H1 (cell line): ENCODE measurements around the gene ZC3H12C. TPM values are rescaled to one million over a fixed set of nuclear protein-coding genes. Genes with fewer than 3 reads are reported as not detected.

Experiments used
- CTCF ChIA-PET: fragments of 300-600 bp; sonication (Branson Sonifier 250); formaldehyde crosslinking; loops from one replicate; lab custom pipeline; 2021; ENCODE audit not compliant: partially characterized antibody; lab: Charles Lee
- POLR2A ChIA-PET: fragments of 300-600 bp; sonication (Branson Sonifier 250); formaldehyde crosslinking; loops from one replicate; lab custom pipeline; 2021; ENCODE audit warnings: inconsistent platforms; ENCODE audit not compliant: partially characterized antibody; lab: Charles Lee
- DNase-seq, 2 experiments: peaks; one replicate each; pipeline versions ENCODE4 v3.0.0 to v3.0.0-alpha.2; 2010 to 2022; ENCODE audit warnings: low spot score in 2 of 2, low read depth in 1 of 2, mixed read lengths in 1 of 2
- FAIRE-seq: peaks from 2 replicates; lab custom pipeline; 2011; peaks lifted over from hg19 to GRCh38; lab: Jason Lieb, UNC
- H2AFZ ChIP-seq: 2 replicates; pipeline ENCODE4 v1.8.1; 2012; ENCODE audit warnings: low read length, inconsistent platforms
- H2AK5ac ChIP-seq: 2 replicates; pipeline ENCODE4 v1.6.1; 2013; ENCODE audit warnings: low read depth, low read length
- H2BK120ac ChIP-seq: replicated peaks from 2 replicates; pipeline ENCODE3; 2013; ENCODE audit warnings: low read depth, low read length, inconsistent platforms
- H2BK12ac ChIP-seq: 2 replicates; pipeline ENCODE4 v1.6.1; 2013; ENCODE audit warnings: low read depth, low read length
- H2BK15ac ChIP-seq: 2 replicates; pipeline ENCODE4 v1.6.1; 2013; ENCODE audit warnings: low read length
- H2BK20ac ChIP-seq: 2 replicates; pipeline ENCODE4 v1.6.1; 2013; ENCODE audit warnings: low read length
- H2BK5ac ChIP-seq: 2 replicates; pipeline ENCODE4 v1.6.1; 2013; ENCODE audit warnings: low read depth, low read length
- H3K14ac ChIP-seq: 2 replicates; pipeline ENCODE4 v1.6.1; 2013; ENCODE audit warnings: inconsistent platforms; ENCODE audit not compliant: insufficient read length
- H3K18ac ChIP-seq: 2 replicates; pipeline ENCODE4 v1.6.1; 2013; ENCODE audit warnings: low read length; ENCODE audit errors: extremely low read depth
- H3K23ac ChIP-seq: 2 replicates; pipeline ENCODE4 v1.6.1; 2013; ENCODE audit warnings: inconsistent platforms; ENCODE audit not compliant: insufficient read length
- H3K23me2 ChIP-seq: 2 replicates; pipeline ENCODE4 v1.6.1; 2013; ENCODE audit warnings: low read depth, low read length
- H3K27ac ChIP-seq: 2 replicates; pipeline ENCODE4 v1.6.1; 2011; ENCODE audit warnings: low read depth, low read length, inconsistent platforms
- H3K27me3 ChIP-seq, 4 experiments: replicated peaks in 1 of 4; 1 replicate in 1 of 4; 2 replicates in 3 of 4; pipeline versions ENCODE4 v1.6.1 to v1.8.1; 2011 to 2013; ENCODE audit warnings: low read length in 3 of 4, mild to moderate bottlenecking in 3 of 4, inconsistent platforms in 2 of 4, mixed read lengths in 2 of 4, moderate library complexity in 1 of 4; ENCODE audit not compliant: control insufficient read depth in 3 of 4, insufficient read depth in 3 of 4; ENCODE audit errors: extremely low read depth in 1 of 4
- H3K36me3 ChIP-seq, 4 experiments: 2 replicates each; pipeline versions ENCODE4 v1.6.1 to v1.8.1; 2011 to 2013; ENCODE audit warnings: mild to moderate bottlenecking in 4 of 4, low read length in 3 of 4, moderate library complexity in 2 of 4, control low read depth in 1 of 4, inconsistent platforms in 1 of 4; ENCODE audit not compliant: insufficient read depth in 4 of 4, control insufficient read depth in 2 of 4
- H3K4ac ChIP-seq: replicated peaks from 2 replicates; pipeline ENCODE3; 2013; ENCODE audit warnings: low read length, low read depth, mixed read lengths, inconsistent platforms; ENCODE audit not compliant: insufficient read length
- H3K4me1 ChIP-seq, 4 experiments: replicated peaks in 1 of 4; 1 replicate in 1 of 4; 2 replicates in 3 of 4; pipeline versions ENCODE4 v1.6.1 to v1.8.1; 2011 to 2013; ENCODE audit warnings: low read length in 3 of 4, inconsistent platforms in 2 of 4, mixed read lengths in 1 of 4; ENCODE audit not compliant: insufficient read depth in 4 of 4, control insufficient read depth in 3 of 4
- H3K4me2 ChIP-seq, 2 experiments: 2 replicates each; pipeline versions ENCODE4 v1.6.1 to v1.8.1; 2011 to 2013; ENCODE audit warnings: low read depth in 2 of 2, low read length in 2 of 2, control low read depth in 1 of 2, inconsistent platforms in 1 of 2, mild to moderate bottlenecking in 1 of 2; ENCODE audit not compliant: insufficient read depth in 1 of 2
- H3K4me3 ChIP-seq, 4 experiments: fragments of 200-600, 300-600 bp in 1 of 4; sonication (generic), shearing (Covaris generic), sonication (Bioruptor Twin) in 1 of 4; 2 replicates each; pipeline versions ENCODE4 v1.5.1 to v1.8.1; 2011 to 2016; ENCODE audit warnings: low read length in 4 of 4, low read depth in 3 of 4, control low read depth in 2 of 4, inconsistent platforms in 2 of 4, mild to moderate bottlenecking in 2 of 4, mixed read lengths in 1 of 4, moderate library complexity in 1 of 4; ENCODE audit not compliant: insufficient read depth in 2 of 4; ENCODE audit errors: extremely low read depth in 1 of 4
- H3K56ac ChIP-seq: replicated peaks from 2 replicates; pipeline ENCODE3; 2013; ENCODE audit warnings: low read depth, mild to moderate bottlenecking, mixed read lengths, low read length, inconsistent platforms; ENCODE audit not compliant: insufficient read length
- H3K79me1 ChIP-seq: 2 replicates; pipeline ENCODE4 v1.6.1; 2013; ENCODE audit warnings: low read depth, low read length, control low read depth
- H3K79me2 ChIP-seq, 2 experiments: 2 replicates each; pipeline versions ENCODE4 v1.6.1 to v1.8.1; 2012 to 2013; ENCODE audit warnings: low read length in 2 of 2, mild to moderate bottlenecking in 2 of 2, inconsistent platforms in 1 of 2; ENCODE audit not compliant: insufficient read depth in 2 of 2, control insufficient read depth in 1 of 2
- H3K9ac ChIP-seq, 4 experiments: replicated peaks in 1 of 4; 1 replicate in 1 of 4; 2 replicates in 3 of 4; pipeline versions ENCODE4 v1.6.1 to v1.8.1; 2011 to 2013; ENCODE audit warnings: low read depth in 3 of 4, low read length in 3 of 4, control low read depth in 2 of 4, mild to moderate bottlenecking in 2 of 4, moderate library complexity in 2 of 4, inconsistent platforms in 1 of 4; ENCODE audit errors: extremely low read depth in 1 of 4
- H3K9me3 ChIP-seq, 2 experiments: 2 replicates each; pipeline versions ENCODE4 v1.6.1 to v1.8.1; 2012 to 2013; ENCODE audit warnings: mild to moderate bottlenecking in 2 of 2, moderate library complexity in 2 of 2, control low read depth in 1 of 2, inconsistent platforms in 1 of 2, low read depth in 1 of 2, low read length in 1 of 2, mixed read lengths in 1 of 2; ENCODE audit not compliant: insufficient read depth in 2 of 2
- H4K20me1 ChIP-seq, 2 experiments: replicated peaks in 1 of 2; 2 replicates each; pipeline versions ENCODE3 to v1.8.1; 2011 to 2013; ENCODE audit warnings: inconsistent platforms in 2 of 2, low read length in 2 of 2, mild to moderate bottlenecking in 1 of 2; ENCODE audit not compliant: insufficient read depth in 2 of 2, control insufficient read depth in 1 of 2
- H4K5ac ChIP-seq: 2 replicates; pipeline ENCODE4 v1.6.1; 2013; ENCODE audit warnings: low read length, low read depth, mixed read lengths, inconsistent platforms; ENCODE audit not compliant: insufficient read length
- H4K8ac ChIP-seq: 2 replicates; pipeline ENCODE4 v1.8.0; 2013; ENCODE audit warnings: mild to moderate bottlenecking, moderate library complexity, low read length, inconsistent platforms; ENCODE audit not compliant: insufficient read depth; ENCODE audit errors: extremely low read depth
- H4K91ac ChIP-seq: replicated peaks from 2 replicates; pipeline ENCODE3; 2013; ENCODE audit warnings: low read length, mixed read lengths, inconsistent platforms; ENCODE audit not compliant: insufficient read length
- CBX5 ChIP-seq: fragments of 300-800, 300-1000 bp; sonication (generic); IDR thresholded peaks from 2 replicates; pipeline ENCODE4 v1.7.1; 2016; ENCODE audit warnings: antibody characterized with exemption, low read length, low read depth
- CHD1 ChIP-seq: IDR thresholded peaks from 2 replicates; pipeline ENCODE4 v1.6.1; 2012; ENCODE audit warnings: low read depth, low read length, improper control_type of control experiment
- POLR2A ChIP-seq, 2 experiments: IDR thresholded peaks; 1 replicate in 1 of 2; 2 replicates in 1 of 2; pipeline ENCODE4 v1.6.1; 2011; ENCODE audit warnings: low read depth in 2 of 2, low read length in 2 of 2, mild to moderate bottlenecking in 2 of 2; ENCODE audit errors: control extremely low read depth in 1 of 2
- POLR2AphosphoS5 ChIP-seq: IDR thresholded peaks from 2 replicates; pipeline ENCODE4 v1.6.1; 2011; ENCODE audit warnings: low read depth, low read length
- SP1 ChIP-seq: IDR thresholded peaks from 2 replicates; pipeline ENCODE4 v1.6.1; 2011; ENCODE audit warnings: low read depth, low read length
- WGBS, 2 experiments: shearing (Covaris generic) in 1 of 2; methylation state at CpG; one replicate each; pipeline versions ENCODE4 v1.1.6 to v1.1.7; 2013 to 2015; ENCODE audit warnings: low lambda C conversion rate in 2 of 2, mixed read lengths in 2 of 2, inconsistent platforms in 1 of 2, low coverage in 1 of 2, missing lambda C conversion rate in 1 of 2; ENCODE audit not compliant: insufficient replicate concordance in 2 of 2, insufficient coverage in 1 of 2, insufficient read length in 1 of 2; ENCODE audit errors: extremely low coverage in 1 of 2, missing lambda C conversion rate in 1 of 2; 5-methylcytosine and 5-hydroxymethylcytosine counted together
- polyA plus RNA-seq, 7 experiments: library from polyadenylated mRNA; depleted of rRNA in 3 of 7; stranded (reverse) in 5 of 7; unstranded in 2 of 7; fragments of >200 nt in 5 of 7; fragments of 200-250 nt in 2 of 7; gene quantifications; 1 replicate in 5 of 7; 2 replicates in 1 of 7; 4 replicates in 1 of 7; pipeline versions ENCODE4 v1.2.1 to v1.2.3, GENCODE V29; 2011 to 2013; ENCODE audit warnings: missing spikeins in 2 of 7, mixed read lengths in 2 of 7
- total RNA-seq: library from RNA; stranded (reverse); fragmentation: NEBNext Ultra II Directional; extraction: Animal tissue kit (Norgen Biotek cat#: 25700); gene quantifications from 2 replicates; pipeline ENCODE4 v1.2.1, GENCODE V29; 2021

Gene ZC3H12C
- total and polyA plus RNA-seq, 2 of the 8 experiments (the other 6 are each of a cell fraction or from before 2014, with no cell fraction given), result 2.0 to 2.7 TPM

GRCh38 chr11:110095554-110095953 is 2.4 kb downstream of the ZC3H12C start:
- Histone ChIP-seq H3K4me2 (no peak overlapping the region), H3K4me3 (no peak overlapping the region), H3K79me1 (no peaks in the 10 kb centered on the region), H3K36me3 (no peaks in the 10 kb centered on the region), H3K9ac (no peak overlapping the region), H4K20me1 (peaks cover 2 to 3% of the 10 kb centered on the region in 2 experiments), H3K27me3 (peaks cover 0 to 10% (median 2%) of the 10 kb centered on the region in 4 experiments; a peak in 2 of 7 replicates), H4K91ac (no peak overlapping the region), H3K18ac (no peak overlapping the region), H2BK120ac (no peak overlapping the region), H2BK5ac (no peak overlapping the region), H3K4ac (no peak overlapping the region), H2BK12ac (no peak overlapping the region), H2BK15ac (no peak overlapping the region), H3K27ac (no peak overlapping the region), H3K79me2 (peaks cover 0 to 64% of the 10 kb centered on the region in 2 experiments; a peak in 2 of 4 replicates), H2BK20ac (no peak overlapping the region), H3K4me1 (peaks cover 0 to 7% (median 2%) of the 10 kb centered on the region in 4 experiments; a peak in 4 of 7 replicates), H3K23me2 (peaks cover 7% of the 10 kb centered on the region; the same call in 1 of the 2 replicates), H4K5ac (no peak overlapping the region), H4K8ac (no peak overlapping the region), H3K23ac (no peak overlapping the region), H2AFZ (no peak overlapping the region), H3K14ac (no peak overlapping the region), H3K9me3 (no peaks in the 10 kb centered on the region), H3K56ac (no peak overlapping the region), H2AK5ac (no peak overlapping the region)
- CTCF ChIA-PET, result no interaction called here
- no peak for DNase-seq
- WGBS, 2 experiments, result 91% methylated on average over 5 of the region's 5 CpGs; no CpG with 5 or more reads in 1 of the 2 experiments
- POLR2A ChIA-PET, result no interaction called here
- no peak for TF ChIP-seq SP1
- TF ChIP-seq POLR2A (IDR thresholded peaks at IDR 0.05; ENCODE audit: control extremely low read depth in 1 of 2, low read depth in 2 of 2, low read length in 2 of 2), result no peak
- TF ChIP-seq POLR2AphosphoS5, result no peak
- TF ChIP-seq CBX5, result no peak
- no peak for TF ChIP-seq CHD1
- FAIRE-seq, result no peak
